HepG2 (cell line): Measurements from ENCODE around the gene ANKRD61. TPM values are rescaled to one million over a fixed set of nuclear protein-coding genes. Genes with fewer than 3 reads are reported as not detected.
A peak's percentile ranks its signal among the peaks of the same experiment; 100 is the strongest.

Source experiments
- ATF5 ChIP-seq: sonication (generic); formaldehyde crosslinking; IDR thresholded peaks from 2 replicates; pipeline ENCODE4 v1.4.0; 2020; ENCODE audit warnings: mild to moderate bottlenecking, low read depth, missing genetic modification reagents
- EHMT2 ChIP-seq: fragments of 200-600 bp; sonication (generic); IDR thresholded peaks from 2 replicates; pipeline ENCODE4 v1.7.0; 2017; ENCODE audit warnings: antibody characterized with exemption, low read depth, low read length, borderline replicate concordance
- GLI4 ChIP-seq: sonication (generic); formaldehyde crosslinking; IDR thresholded peaks from 2 replicates; pipeline ENCODE4 v1.5.1; 2020; ENCODE audit warnings: missing genetic modification reagents, mild to moderate bottlenecking, moderate library complexity, borderline replicate concordance
- GLMP ChIP-seq: sonication (generic); formaldehyde crosslinking; IDR thresholded peaks from 2 replicates; pipeline ENCODE4 v1.9.0; 2021; ENCODE audit warnings: missing genetic modification reagents, mild to moderate bottlenecking, borderline replicate concordance
- MTF2 ChIP-seq: sonication (generic); formaldehyde crosslinking; IDR thresholded peaks from 2 replicates; pipeline ENCODE4 v1.5.0; 2020; ENCODE audit warnings: missing genetic modification reagents, borderline replicate concordance
- MYPOP ChIP-seq: sonication (generic); formaldehyde crosslinking; IDR thresholded peaks from 2 replicates; pipeline ENCODE4 v1.8.1; 2023; ENCODE audit warnings: mild to moderate bottlenecking, moderate library complexity, missing genetic modification reagents
- NCOA2 ChIP-seq: sonication (generic); formaldehyde crosslinking; IDR thresholded peaks from 2 replicates; pipeline ENCODE4 v1.8.0; 2022; ENCODE audit warnings: inconsistent platforms
- PBX3 ChIP-seq: sonication (generic); formaldehyde crosslinking; IDR thresholded peaks from 2 replicates; pipeline ENCODE4 v1.8.1; 2023; ENCODE audit warnings: missing genetic modification reagents, inconsistent platforms, borderline replicate concordance
- PCBP2 ChIP-seq: fragments of 200-400 bp; formaldehyde crosslinking; optimal IDR thresholded peaks from 2 replicates; pipeline ENCODE3; 2018; ENCODE audit warnings: low read length, low read depth; ENCODE audit not compliant: poor library complexity, severe bottlenecking
- POLR2AphosphoS2 ChIP-seq: IDR thresholded peaks from 2 replicates; pipeline ENCODE4 v1.6.1; 2011; ENCODE audit warnings: low read depth, low read length, improper control_type of control experiment
- SAP130 ChIP-seq: IDR thresholded peaks from 2 replicates; pipeline ENCODE4 v1.6.1; 2016; ENCODE audit warnings: low read depth
- ZBTB20 ChIP-seq: sonication (generic); formaldehyde crosslinking; IDR thresholded peaks from 2 replicates; pipeline ENCODE4 v1.8.1; 2023; ENCODE audit warnings: missing genetic modification reagents, low read depth, mild to moderate bottlenecking, borderline replicate concordance
- ZKSCAN8 ChIP-seq: IDR thresholded peaks from 2 replicates; pipeline ENCODE4 v1.6.1; 2016; ENCODE audit warnings: borderline replicate concordance, missing genetic modification reagents, missing compliant biosample characterization
- ZNF280B ChIP-seq: sonication (generic); formaldehyde crosslinking; IDR thresholded peaks from 2 replicates; pipeline ENCODE4 v1.5.0; 2020; ENCODE audit warnings: missing genetic modification reagents, mild to moderate bottlenecking, borderline replicate concordance
- ZNF30 ChIP-seq: sonication (generic); formaldehyde crosslinking; IDR thresholded peaks from 2 replicates; pipeline ENCODE4 v1.5.0; 2020; ENCODE audit warnings: mild to moderate bottlenecking, missing genetic modification reagents
- ZNF672 ChIP-seq: sonication (generic); formaldehyde crosslinking; IDR thresholded peaks from 2 replicates; pipeline ENCODE4 v1.8.1; 2022; ENCODE audit warnings: missing genetic modification reagents
- ZNF878 ChIP-seq: sonication (generic); formaldehyde crosslinking; IDR thresholded peaks from 2 replicates; pipeline ENCODE4 v1.8.1; 2023; ENCODE audit warnings: mild to moderate bottlenecking, missing genetic modification reagents, moderate library complexity
- ZSCAN22 ChIP-seq: sonication (generic); formaldehyde crosslinking; IDR thresholded peaks from 2 replicates; pipeline ENCODE4 v1.4.0; 2020; ENCODE audit warnings: mild to moderate bottlenecking, missing genetic modification reagents
- polyA plus RNA-seq, 8 experiments: library from polyadenylated mRNA; depleted of rRNA in 3 of 8; stranded (reverse) in 7 of 8; unstranded in 1 of 8; fragments of >200 nt; fragmentation: Illumina TruSeq in 4 of 8; extraction: Trizol in 4 of 8; gene quantifications; 2 replicates each; pipeline versions ENCODE4 v1.2.1 to v1.2.3, GENCODE V29; 2011 to 2016; ENCODE audit warnings: low read depth in 4 of 8, missing spikeins in 1 of 8, mixed read lengths in 1 of 8; ENCODE audit not compliant: insufficient read depth in 1 of 8
- total RNA-seq, 5 experiments: library from RNA; depleted of rRNA; stranded (reverse); fragments of >200 nt; fragmentation: Illumina TruSeq; extraction: Trizol; gene quantifications; 2 replicates each; pipeline ENCODE4 v1.2.3, GENCODE V29; 2016; ENCODE audit warnings: low read depth in 1 of 5
- TF ChIP-seq, protein P1 (sequence below): sonication (generic); formaldehyde crosslinking; IDR thresholded peaks from 2 replicates; pipeline ENCODE4 v1.5.0; 2020; ENCODE audit warnings: missing genetic modification reagents
- TF ChIP-seq, protein P2 (sequence below): sonication (generic); formaldehyde crosslinking; IDR thresholded peaks from 2 replicates; pipeline ENCODE4 v1.4.0; 2020; ENCODE audit warnings: low read depth, mild to moderate bottlenecking, missing genetic modification reagents

The ANKRD61 gene
- total and polyA plus RNA-seq, 2 of the 13 experiments (the other 11 are each of a cell fraction or from before 2014, with no cell fraction given): 0.13 TPM; not detected in 1

DNA sequence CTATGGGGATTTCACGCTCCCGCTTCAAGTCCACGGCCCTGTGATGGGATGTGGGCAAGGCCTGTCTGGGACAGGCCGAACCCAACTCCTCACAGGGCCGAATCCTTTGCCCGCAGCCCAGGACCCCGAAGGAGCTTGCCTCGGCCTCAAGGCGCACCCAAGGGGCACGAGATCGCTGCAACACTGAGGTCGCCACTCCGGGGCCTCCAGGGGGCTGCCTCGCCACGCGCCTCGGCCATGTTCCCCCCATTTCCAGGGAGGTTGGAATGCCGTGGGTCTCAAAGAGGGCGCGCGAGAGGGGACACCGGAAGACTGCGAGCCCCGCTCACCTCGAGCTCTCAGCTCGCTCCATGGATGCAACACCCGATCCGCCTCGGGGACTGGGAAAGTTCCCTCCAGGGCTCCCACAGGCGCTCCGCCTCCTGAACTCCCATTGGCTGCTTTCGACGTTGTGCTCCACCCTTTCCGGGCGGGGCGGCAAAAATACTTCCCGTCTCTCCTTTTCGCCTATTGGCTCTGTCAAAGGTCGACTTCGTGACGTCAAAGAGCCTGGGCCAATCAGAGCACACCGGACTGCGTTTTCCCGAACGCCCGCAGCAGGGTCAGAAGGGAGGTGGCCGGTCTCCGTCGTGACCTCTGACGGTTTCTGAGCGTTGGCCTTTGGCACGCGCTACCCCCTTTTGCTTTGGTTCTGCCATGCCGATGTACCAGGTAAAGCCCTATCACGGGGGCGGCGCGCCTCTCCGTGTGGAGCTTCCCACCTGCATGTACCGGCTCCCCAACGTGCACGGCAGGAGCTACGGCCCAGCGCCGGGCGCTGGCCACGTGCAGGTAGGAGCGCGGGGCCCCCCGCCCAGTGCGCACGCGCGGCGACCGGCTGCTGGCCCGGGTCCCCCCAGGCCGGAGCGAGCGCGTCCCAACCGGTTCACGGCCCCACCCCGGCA, 22.2 kb upstream of the ANKRD61 start, which contains the start of the genes AIMP2 and PMS2 (continued):
- TF ChIP-seq ZNF280B (CRISPR knock-in tag): peak; percentile 100
- peak; percentile 98; the same call in 1 of the 2 replicates for TF ChIP-seq ZBTB20 (CRISPR knock-in tag)
- TF ChIP-seq ZNF878 (CRISPR knock-in tag): peak; percentile 98
- no peak for TF ChIP-seq EHMT2
- peak; percentile 82; the same call in 1 of the 2 replicates for TF ChIP-seq ZNF672 (CRISPR knock-in tag)
- peak; percentile 91; the same call in 1 of the 2 replicates for TF ChIP-seq MTF2 (CRISPR knock-in tag)
- peak; percentile 99 for TF ChIP-seq ATF5 (CRISPR knock-in tag)
- TF ChIP-seq, protein P1, sequence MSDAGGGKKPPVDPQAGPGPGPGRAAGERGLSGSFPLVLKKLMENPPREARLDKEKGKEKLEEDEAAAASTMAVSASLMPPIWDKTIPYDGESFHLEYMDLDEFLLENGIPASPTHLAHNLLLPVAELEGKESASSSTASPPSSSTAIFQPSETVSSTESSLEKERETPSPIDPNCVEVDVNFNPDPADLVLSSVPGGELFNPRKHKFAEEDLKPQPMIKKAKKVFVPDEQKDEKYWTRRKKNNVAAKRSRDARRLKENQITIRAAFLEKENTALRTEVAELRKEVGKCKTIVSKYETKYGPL: peak; percentile 84
- TF ChIP-seq PCBP2: no peak
- TF ChIP-seq POLR2AphosphoS2: peak; percentile 43; the same call in 1 of the 2 replicates
- peak; percentile 99 for TF ChIP-seq MYPOP (CRISPR knock-in tag)
- peak; percentile 95 for TF ChIP-seq PBX3 (CRISPR knock-in tag)
- peak; percentile 99 for TF ChIP-seq ZNF30 (CRISPR knock-in tag)
- peak; percentile 99; the same call in 1 of the 2 replicates for TF ChIP-seq GLI4
- peak; percentile 78 for TF ChIP-seq NCOA2 (CRISPR knock-in tag)
- peak; percentile 70; the same call in 1 of the 2 replicates for TF ChIP-seq GLMP (CRISPR knock-in tag)
- TF ChIP-seq, protein P2, sequence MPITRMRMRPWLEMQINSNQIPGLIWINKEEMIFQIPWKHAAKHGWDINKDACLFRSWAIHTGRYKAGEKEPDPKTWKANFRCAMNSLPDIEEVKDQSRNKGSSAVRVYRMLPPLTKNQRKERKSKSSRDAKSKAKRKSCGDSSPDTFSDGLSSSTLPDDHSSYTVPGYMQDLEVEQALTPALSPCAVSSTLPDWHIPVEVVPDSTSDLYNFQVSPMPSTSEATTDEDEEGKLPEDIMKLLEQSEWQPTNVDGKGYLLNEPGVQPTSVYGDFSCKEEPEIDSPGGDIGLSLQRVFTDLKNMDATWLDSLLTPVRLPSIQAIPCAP: peak; percentile 96; the same call in 1 of the 2 replicates
- peak; percentile 99 for TF ChIP-seq SAP130
- TF ChIP-seq ZSCAN22 (CRISPR knock-in tag): peak; percentile 83
- TF ChIP-seq ZKSCAN8 (CRISPR knock-in tag): peak; percentile 74; the same call in 1 of the 2 replicates
